ENCODE results near the gene C3orf20. TPM values are rescaled to one million over a fixed set of nuclear protein-coding genes. Genes with fewer than 3 reads are reported as not detected.

C3orf20 gene
- total and polyA plus RNA-seq, 9 of the 15 experiments (the other 6 are each of a cell fraction or from before 2014, with no cell fraction given): 0.04 TPM; not detected in 8

GRCh38 chr3:14699643-14700042 is 24.7 kb downstream of the C3orf20 start:
- peaks cover 0 to 18% of the 10 kb centered on the region in 2 experiments; a peak in 2 of 5 replicates for H3K27me3 ChIP-seq (ENCODE audit: control insufficient read depth in 2 of 2, insufficient read depth in 2 of 2, low read length in 2 of 2)
- H3K4me3 ChIP-seq: no peak overlapping the region
- DNase-seq (ENCODE audit: extremely low read depth in 1 of 4, low spot score in 3 of 4) (no peak), ATAC-seq (no peak), FAIRE-seq (no peak)
- H3K4me1 ChIP-seq (replicated peaks in 1 of 2; ENCODE audit: control insufficient read depth in 2 of 2, insufficient read depth in 2 of 2, low read length in 2 of 2): no peaks in the 10 kb centered on the region
- in situ Hi-C loops (cut with MboI) (no loop called here), intact Hi-C loops (cut with micrococcal nuclease) (no loop called here)
- H3K27ac ChIP-seq (ENCODE audit: extremely low read depth, low read depth, low read length): no peak overlapping the region
- WGBS (ENCODE audit: insufficient coverage, low coverage, missing lambda C conversion rate): 0% methylated on average over 1 of the region's 1 CpG
- H3K4me2 ChIP-seq (ENCODE audit: insufficient read depth, low read length): no peak overlapping the region
- no peaks in the 10 kb centered on the region for H3K9me1 ChIP-seq (ENCODE audit: control insufficient read depth, insufficient read depth, low read length)
- H2AFZ ChIP-seq (ENCODE audit: low read depth, low read length): no peak overlapping the region
- BruUV-seq (replicated peaks): no TSS peak
- CTCF ChIA-PET (ENCODE audit: low intra/inter-chr PET ratio): no interaction called here
- H3K9me3 ChIP-seq (replicated peaks; ENCODE audit: control insufficient read depth, insufficient read depth, low read depth, low read length): no peaks in the 10 kb centered on the region
- POLR2A ChIA-PET: no interaction called here
- no peaks in the 10 kb centered on the region for H4K20me1 ChIP-seq (replicated peaks; ENCODE audit: control insufficient read depth, insufficient read depth, low read length)
- no peaks in the 10 kb centered on the region for H3K36me3 ChIP-seq (ENCODE audit: control insufficient read depth, insufficient read depth, low read length)
- TF ChIP-seq TRIM25 (IDR thresholded peaks at IDR 0.05; ENCODE audit: borderline replicate concordance): no peak
- TF ChIP-seq DMBX1 (CRISPR knock-in tag; IDR thresholded peaks at IDR 0.05; ENCODE audit: borderline replicate concordance): no peak
- TF ChIP-seq RNF2 (IDR thresholded peaks at IDR 0.05): no peak
- no peak for TF ChIP-seq ZNF778 (CRISPR knock-in tag; IDR thresholded peaks at IDR 0.05)
- no peak for TF ChIP-seq HNRNPK (IDR thresholded peaks at IDR 0.05; ENCODE audit: low read depth, low read length, poor library complexity, severe bottlenecking)
- TF ChIP-seq XRCC4 (IDR thresholded peaks at IDR 0.05; ENCODE audit: extremely low read depth, insufficient read depth, insufficient read length): no peak
- no peaks in the 10 kb centered on the region for H3K79me2 ChIP-seq (ENCODE audit: control insufficient read depth, insufficient read depth, low read length)
- H3K9ac ChIP-seq (ENCODE audit: insufficient read depth in 1 of 2, low read depth in 2 of 2, low read length in 2 of 2): no peak overlapping the region
